ENCODE data around the gene RDH16.
"Not testable (repeated sequence)": the region's sequence is repeated elsewhere in the genome, so short reads cannot be mapped to it uniquely, and the experiment has no call there.

The RDH16 gene

GRCh38 chr12:56916996-56917333, 40.4 kb downstream of the RDH16 start:
- DNase-seq (ENCODE audit: low read depth) = no peak

- DNase-seq (ENCODE audit: low read depth) = no peak
These were observed 41.0 kb downstream of the RDH16 start for GRCh38 chr12:56916296-56916995.

- DNase-seq (ENCODE audit: low read depth) = no peak
These were observed 42.7 kb downstream of the RDH16 start for GRCh38 chr12:56914724-56915123.

GRCh38 chr12:56914256-56914655, 43.2 kb downstream of the RDH16 start:
- DNase-seq (ENCODE audit: low read depth) = no peak

- DNase-seq (ENCODE audit: low read depth) = not testable (repeated sequence)
These were observed 48.0 kb downstream of the RDH16 start for GRCh38 chr12:56909403-56909802.

GRCh38 chr12:56908136-56908535, 49.3 kb downstream of the RDH16 start:
- DNase-seq (ENCODE audit: low read depth) = no peak

- no peak for DNase-seq (ENCODE audit: low read depth)
These were observed 51.6 kb downstream of the RDH16 start for GRCh38 chr12:56905852-56906251.

- DNase-seq (ENCODE audit: low read depth) = no peak
These were observed 54.0 kb downstream of the RDH16 start for GRCh38 chr12:56903374-56903773.
